Natural killer cell (primary cell): ENCODE results near the gene BCL6. TPM values are rescaled to one million over a fixed set of nuclear protein-coding genes. Genes with fewer than 3 reads are reported as not detected.

Source experiments
- ATAC-seq, 3 donors: fragments of 150-1000 bp in 2 of 3; fragments of 200-7000 bp in 1 of 3; cut with Tn5 transposase; 1 replicate in 1 of 3; 2 replicates in 2 of 3; pipeline ENCODE4 v1.10.0; 2021; ENCODE audit warnings: mild to moderate bottlenecking in 2 of 3, moderate library complexity in 2 of 3
- DNase-seq, 2 donors: peaks; one replicate each; pipeline versions ENCODE4 v3.0.0 to v3.0.0-alpha.2; 2013 to 2021; ENCODE audit warnings: mixed read lengths in 1 of 2
- H3K27ac ChIP-seq: one replicate; pipeline ENCODE4 v1.5.1; 2013; ENCODE audit warnings: mild to moderate bottlenecking, low read length
- H3K27me3 ChIP-seq: one replicate; pipeline ENCODE4 v1.6.1; 2013; ENCODE audit warnings: low read length; ENCODE audit not compliant: control insufficient read depth, insufficient read depth
- H3K36me3 ChIP-seq: one replicate; pipeline ENCODE4 v1.6.1; 2013; ENCODE audit warnings: low read length; ENCODE audit not compliant: control insufficient read depth, insufficient read depth
- H3K4me1 ChIP-seq: one replicate; pipeline ENCODE4 v1.6.1; 2013; ENCODE audit warnings: low read length; ENCODE audit not compliant: control insufficient read depth, insufficient read depth
- H3K4me3 ChIP-seq: one replicate; pipeline ENCODE4 v1.5.1; 2013; ENCODE audit warnings: low read length
- H3K9me3 ChIP-seq: one replicate; pipeline ENCODE4 v1.6.1; 2013; ENCODE audit warnings: low read length; ENCODE audit not compliant: control insufficient read depth, insufficient read depth
- H3K27ac Mint-ChIP-seq, 2 donors: one replicate each; pipeline ENCODE4 v1.8.0; 2022; ENCODE audit warnings: mild to moderate bottlenecking in 2 of 2, mixed read lengths in 2 of 2, moderate library complexity in 1 of 2
- H3K27me3 Mint-ChIP-seq, 2 donors: one replicate each; pipeline ENCODE4 v1.8.0; 2022; ENCODE audit warnings: low read depth in 2 of 2, mixed read lengths in 2 of 2
- H3K36me3 Mint-ChIP-seq: one replicate; pipeline ENCODE4 v1.8.0; 2022; ENCODE audit warnings: mixed read lengths
- H3K4me1 Mint-ChIP-seq, 2 donors: one replicate each; pipeline ENCODE4 v1.8.0; 2022; ENCODE audit warnings: mixed read lengths in 2 of 2
- H3K4me3 Mint-ChIP-seq: one replicate; pipeline ENCODE4 v1.8.0; 2022; ENCODE audit warnings: mild to moderate bottlenecking, moderate library complexity, mixed read lengths
- H3K9me3 Mint-ChIP-seq, 2 donors: one replicate each; pipeline ENCODE4 v1.8.0; 2022; ENCODE audit warnings: mixed read lengths in 2 of 2
- WGBS: methylation state at CpG from one replicate; pipeline ENCODE4 v1.1.7; 2013; ENCODE audit warnings: missing lambda C conversion rate; ENCODE audit not compliant: insufficient coverage; 5-methylcytosine and 5-hydroxymethylcytosine counted together
- intact Hi-C: fragments of 100-400 bp; cut with micrococcal nuclease; formaldehyde crosslinking; loops from one replicate; pipeline ENCODE4 v1.14.2; 2022
- total RNA-seq, 4 donors: library from RNA; stranded (reverse); fragments of 120-200 nt in 1 of 4; gene quantifications; one replicate each; pipeline versions ENCODE4 v1.2.3 to v1.2.4, GENCODE V29; 2013 to 2022
- TF ChIP-seq, protein P1 (sequence below): fragments of 200-600 bp; IDR thresholded peaks from one replicate; pipeline ENCODE4 v1.8.0; 2022; ENCODE audit warnings: antibody characterized with exemption

BCL6 gene
- total RNA-seq, 3 donors from 2014 or later (not counting 1 experiment from before 2014, with no cell fraction given), result 41.0 to 59.0 (median 45.2) TPM

DNA sequence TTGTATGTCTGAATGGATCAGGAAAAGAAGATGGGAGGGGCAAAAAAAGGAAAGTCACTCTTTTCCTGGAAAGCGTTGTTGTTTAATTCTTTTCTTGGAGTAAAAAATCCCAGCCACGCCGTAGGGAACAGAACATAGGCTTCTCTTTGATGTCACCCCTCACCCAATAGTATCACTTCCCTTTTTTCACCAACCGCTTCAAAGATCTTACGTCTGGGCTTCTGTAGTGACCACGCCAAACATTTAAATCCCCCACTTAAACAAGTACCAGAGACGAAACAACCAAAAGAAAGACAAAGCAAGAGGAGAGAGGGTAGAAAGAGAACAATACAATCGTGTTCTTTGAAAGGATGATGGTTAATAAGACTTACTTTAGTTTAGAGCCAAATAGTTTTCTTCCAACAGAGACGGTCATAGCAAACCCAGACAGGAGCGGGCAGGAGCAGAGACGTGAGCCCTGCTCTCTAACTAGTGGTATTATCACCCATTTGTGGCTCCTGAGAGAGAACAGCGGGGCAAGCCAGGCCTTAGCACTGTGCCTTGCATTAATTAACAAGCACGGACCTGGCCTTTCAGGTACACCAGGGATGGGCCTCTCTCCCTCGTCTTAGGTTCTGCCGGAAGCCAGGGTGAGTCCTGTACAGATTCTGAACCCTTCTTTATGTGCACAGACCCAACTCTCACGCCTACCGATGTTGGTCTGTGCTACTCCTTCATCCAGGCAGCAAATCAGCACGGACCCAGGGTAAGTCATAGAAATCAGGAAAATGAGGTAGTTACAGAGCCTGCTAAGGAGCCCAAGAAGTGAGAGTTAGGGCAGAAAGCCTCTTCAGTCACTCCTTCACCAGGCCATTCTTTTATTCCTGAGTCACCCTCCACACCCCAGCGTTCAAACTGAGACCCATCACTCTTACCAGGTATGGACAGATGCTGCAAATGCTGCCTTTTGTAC is 28.2 kb upstream of the BCL6 start:
- Mint-ChIP-seq H3K27ac (no peak overlapping the region), H3K36me3 (no peaks in the 10 kb centered on the region), H3K27me3 (no peaks in the 10 kb centered on the region), H3K9me3 (no peaks in the 10 kb centered on the region), H3K4me3 (no peak overlapping the region), H3K4me1 (peaks cover 23 to 30% of the 10 kb centered on the region in 2 donors)
- Histone ChIP-seq H3K9me3 (no peaks in the 10 kb centered on the region), H3K36me3 (no peaks in the 10 kb centered on the region), H3K4me3 (no peak overlapping the region), H3K27me3 (no peaks in the 10 kb centered on the region), H3K27ac (peak overlapping the region; percentile 33), H3K4me1 (peaks cover 19% of the 10 kb centered on the region)
- intact Hi-C loops, result no loop called here
- TF ChIP-seq, protein P1, sequence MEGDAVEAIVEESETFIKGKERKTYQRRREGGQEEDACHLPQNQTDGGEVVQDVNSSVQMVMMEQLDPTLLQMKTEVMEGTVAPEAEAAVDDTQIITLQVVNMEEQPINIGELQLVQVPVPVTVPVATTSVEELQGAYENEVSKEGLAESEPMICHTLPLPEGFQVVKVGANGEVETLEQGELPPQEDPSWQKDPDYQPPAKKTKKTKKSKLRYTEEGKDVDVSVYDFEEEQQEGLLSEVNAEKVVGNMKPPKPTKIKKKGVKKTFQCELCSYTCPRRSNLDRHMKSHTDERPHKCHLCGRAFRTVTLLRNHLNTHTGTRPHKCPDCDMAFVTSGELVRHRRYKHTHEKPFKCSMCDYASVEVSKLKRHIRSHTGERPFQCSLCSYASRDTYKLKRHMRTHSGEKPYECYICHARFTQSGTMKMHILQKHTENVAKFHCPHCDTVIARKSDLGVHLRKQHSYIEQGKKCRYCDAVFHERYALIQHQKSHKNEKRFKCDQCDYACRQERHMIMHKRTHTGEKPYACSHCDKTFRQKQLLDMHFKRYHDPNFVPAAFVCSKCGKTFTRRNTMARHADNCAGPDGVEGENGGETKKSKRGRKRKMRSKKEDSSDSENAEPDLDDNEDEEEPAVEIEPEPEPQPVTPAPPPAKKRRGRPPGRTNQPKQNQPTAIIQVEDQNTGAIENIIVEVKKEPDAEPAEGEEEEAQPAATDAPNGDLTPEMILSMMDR, result no peak
- WGBS, result 68% methylated on average over 17 of the region's 19 CpGs
- ATAC-seq (peak in 1 of 3 donors; percentile 28), DNase-seq (no peak)

DNA sequence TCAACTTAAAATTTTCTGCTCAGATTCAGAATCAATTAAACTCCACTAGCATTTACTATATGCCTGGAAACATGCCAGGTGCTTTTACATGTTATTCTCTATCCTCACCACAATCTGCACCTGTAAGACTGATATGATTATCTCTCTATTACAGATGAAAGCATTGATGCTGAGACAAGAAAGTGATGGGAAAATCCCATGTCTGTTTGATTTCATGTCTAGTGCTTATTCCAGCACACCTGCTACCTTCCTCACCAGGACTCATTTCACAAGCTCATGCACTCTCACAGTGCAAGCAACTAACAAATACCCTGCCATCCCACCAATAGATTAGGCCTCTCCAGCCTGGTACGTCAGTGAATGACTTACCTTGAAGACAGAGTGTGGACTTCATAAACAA is 25.0 kb upstream of the BCL6 start:
- DNase-seq, result peak in 1 of 2 donors; percentile 85
- H3K9me3 Mint-ChIP-seq, result no peaks in the 10 kb centered on the region
- WGBS, result 89% methylated on average over 1 of the region's 1 CpG

DNA sequence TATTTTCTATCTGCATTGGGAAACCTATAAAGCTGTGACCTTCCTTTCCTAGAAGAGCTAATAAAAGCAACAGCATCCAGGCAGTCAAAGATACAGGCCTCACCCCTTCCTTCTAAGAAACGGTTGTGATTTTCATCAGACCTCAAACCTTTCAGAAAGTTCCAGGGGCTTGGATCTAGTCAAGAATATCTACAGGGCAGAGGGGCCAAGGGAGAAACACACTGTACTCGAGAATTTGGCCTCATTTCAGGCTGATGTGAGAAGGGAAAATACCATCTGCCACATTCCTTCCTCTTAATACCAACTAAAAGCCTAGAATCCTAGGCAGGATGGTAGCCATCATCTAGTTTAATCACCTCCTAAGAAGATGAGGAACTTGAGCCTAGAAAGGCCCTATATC is 24.5 kb upstream of the BCL6 start:
- H3K27ac ChIP-seq, result no peak overlapping the region
- no peak for ATAC-seq

More for the DNA sequence above, 25.0 kb upstream of the BCL6 start:
- H3K27me3 Mint-ChIP-seq, result no peaks in the 10 kb centered on the region
- Histone ChIP-seq H3K9me3 (no peaks in the 10 kb centered on the region), H3K4me1 (peaks cover 8% of the 10 kb centered on the region), H3K27me3 (no peaks in the 10 kb centered on the region), H3K36me3 (no peaks in the 10 kb centered on the region), H3K27ac (no peak overlapping the region), H3K4me3 (no peak overlapping the region)
- no peak overlapping the region for H3K4me3 Mint-ChIP-seq
- TF ChIP-seq, protein P1, result no peak
- H3K36me3 Mint-ChIP-seq, result no peaks in the 10 kb centered on the region
- peak in 1 of 3 donors; percentile 28 for ATAC-seq
- no peak overlapping the region for H3K27ac Mint-ChIP-seq
- peaks cover 6 to 13% of the 10 kb centered on the region in 2 donors for H3K4me1 Mint-ChIP-seq
- intact Hi-C loops, result no loop called here

More for the DNA sequence above, 24.5 kb upstream of the BCL6 start:
- Mint-ChIP-seq H3K9me3 (no peaks in the 10 kb centered on the region), H3K27me3 (no peaks in the 10 kb centered on the region), H3K4me3 (no peak overlapping the region), H3K27ac (no peak overlapping the region), H3K4me1 (peaks cover 6 to 13% of the 10 kb centered on the region in 2 donors), H3K36me3 (no peaks in the 10 kb centered on the region)
- H3K4me3 ChIP-seq, result no peak overlapping the region
- H3K9me3 ChIP-seq, result no peaks in the 10 kb centered on the region
- DNase-seq, result no peak
- no peaks in the 10 kb centered on the region for H3K36me3 ChIP-seq
- H3K27me3 ChIP-seq, result no peaks in the 10 kb centered on the region
- TF ChIP-seq, protein P1, result no peak
- 44% methylated on average over 2 of the region's 2 CpGs for WGBS
- peaks cover 8% of the 10 kb centered on the region for H3K4me1 ChIP-seq
- intact Hi-C loops, result no loop called here
